Stimulated activated CD8-positive, alpha-beta memory T cell treated with anti-CD3 and anti-CD28 coated beads, Interleukin-12 subunit alpha, Interleukin-12 subunit beta, amount 100 ng/mL, for 24 hours (primary cell): Measurements from ENCODE around the gene TTC7B.
"Not testable (repeated sequence)": the region's sequence is repeated elsewhere in the genome, so short reads cannot be mapped to it uniquely, and the experiment has no call there.

ENCODE experiments used
- DNase-seq: peaks from one replicate; pipeline ENCODE4 v3.0.0-alpha.2; 2020; ENCODE audit errors: extremely low read depth

Gene TTC7B

DNA sequence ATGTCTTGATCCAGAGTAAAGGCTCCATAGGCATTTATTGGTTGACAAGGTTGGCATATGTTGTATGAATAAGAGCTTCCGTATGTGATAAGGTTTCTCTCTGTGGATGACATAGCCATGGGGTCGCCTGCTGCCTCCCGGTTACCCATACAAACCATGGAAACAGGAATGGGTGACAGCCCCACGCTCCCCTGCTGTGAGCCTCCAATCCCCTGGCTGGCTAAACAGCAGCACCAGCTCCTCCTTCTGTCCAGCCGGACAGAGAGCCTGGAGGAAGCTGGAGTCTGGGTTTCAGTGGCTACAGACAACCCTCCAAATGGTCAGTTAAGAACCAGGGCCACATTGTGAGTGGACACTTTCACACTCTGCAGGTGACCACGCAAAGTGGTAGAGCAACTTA is 288.3 kb downstream of the TTC7B start:
- DNase-seq: no peak

DNA sequence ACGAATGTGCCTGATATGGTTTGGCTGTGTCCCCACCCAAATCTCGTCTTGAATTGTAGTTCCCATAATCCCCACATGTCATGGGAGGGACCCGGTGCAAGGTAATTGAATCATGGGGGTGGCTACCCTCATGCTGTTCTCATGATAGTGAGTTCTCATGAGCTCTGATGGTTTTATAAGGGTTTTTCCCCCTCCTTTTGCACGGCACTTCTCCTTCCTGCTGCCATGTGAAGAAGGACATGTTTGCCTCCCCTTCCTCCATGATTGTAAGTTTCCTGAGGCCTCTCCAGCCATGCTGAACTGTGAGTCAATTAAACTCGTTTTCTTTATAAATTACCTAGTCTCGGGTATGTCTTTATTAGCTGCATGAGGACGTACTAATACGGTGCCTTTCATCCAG is 289.7 kb downstream of the TTC7B start:
- not testable (repeated sequence) for DNase-seq

GRCh38 chr14:90525353-90526028 is 290.7 kb downstream of the TTC7B start:
- not testable (repeated sequence) for DNase-seq

DNA sequence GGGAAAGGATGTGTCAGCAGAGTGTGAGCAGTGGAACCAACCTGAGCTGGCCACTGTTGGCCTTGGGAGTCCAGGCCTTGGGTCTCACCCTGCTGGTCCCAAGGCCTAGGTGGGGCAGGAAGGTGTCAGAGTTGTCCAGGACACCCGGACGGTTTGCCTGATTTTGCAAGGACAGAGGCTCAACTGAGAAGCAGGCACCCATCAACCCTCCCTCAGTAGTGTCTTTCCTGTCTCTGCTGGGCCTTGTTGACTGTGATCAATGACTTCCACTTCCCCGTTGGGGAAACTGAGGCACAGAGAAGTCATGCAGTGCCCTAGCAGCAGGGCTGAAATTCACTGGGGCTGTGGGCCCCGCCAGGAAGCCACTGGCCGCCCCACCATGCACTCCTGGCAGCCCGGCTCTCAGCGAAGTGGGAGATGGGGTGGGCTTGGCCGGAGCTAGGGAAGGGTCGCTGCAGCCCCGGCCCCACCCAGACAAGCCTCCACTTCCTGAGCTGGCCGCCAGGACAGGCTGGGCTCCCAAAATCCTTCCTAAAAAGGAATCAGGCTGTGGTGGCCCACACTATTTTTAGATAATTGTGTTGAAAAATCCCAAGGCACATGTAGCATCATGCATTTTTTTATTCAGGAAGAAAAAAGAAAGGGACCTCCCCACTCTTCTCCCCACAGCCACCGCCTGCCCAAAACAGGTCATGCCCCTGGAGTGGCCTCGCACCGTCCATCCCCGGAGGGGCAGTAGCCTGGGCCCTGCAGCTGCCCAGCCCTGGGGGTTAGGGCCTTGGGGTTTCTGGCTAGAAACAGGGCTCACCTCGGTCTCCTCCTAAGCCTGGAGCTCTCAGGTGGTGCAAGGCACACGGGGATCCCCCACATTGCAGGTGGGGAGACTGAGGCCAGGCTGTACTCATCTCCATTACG is 292.0 kb downstream of the TTC7B start:
- DNase-seq: no peak

DNA sequence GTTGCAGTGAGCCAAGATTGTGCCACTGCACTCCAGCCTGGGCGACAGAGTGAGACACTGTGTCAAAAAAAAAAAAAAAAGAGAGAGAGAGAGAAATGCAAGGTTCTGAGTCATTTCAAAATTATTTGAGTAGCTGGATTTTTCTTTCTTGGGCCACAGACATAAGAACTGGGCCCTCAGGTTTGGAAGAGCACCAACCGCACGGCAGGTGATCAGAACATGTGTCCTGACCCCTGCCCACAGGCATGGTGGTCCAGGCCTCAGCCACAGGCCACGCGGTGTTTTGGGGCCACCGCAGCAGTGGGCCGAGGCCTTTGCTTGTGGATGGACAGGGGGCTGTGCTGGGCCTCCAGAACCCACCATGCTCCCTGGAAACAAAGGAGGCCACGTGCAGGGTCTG is 292.7 kb downstream of the TTC7B start:
- DNase-seq: no peak

DNA sequence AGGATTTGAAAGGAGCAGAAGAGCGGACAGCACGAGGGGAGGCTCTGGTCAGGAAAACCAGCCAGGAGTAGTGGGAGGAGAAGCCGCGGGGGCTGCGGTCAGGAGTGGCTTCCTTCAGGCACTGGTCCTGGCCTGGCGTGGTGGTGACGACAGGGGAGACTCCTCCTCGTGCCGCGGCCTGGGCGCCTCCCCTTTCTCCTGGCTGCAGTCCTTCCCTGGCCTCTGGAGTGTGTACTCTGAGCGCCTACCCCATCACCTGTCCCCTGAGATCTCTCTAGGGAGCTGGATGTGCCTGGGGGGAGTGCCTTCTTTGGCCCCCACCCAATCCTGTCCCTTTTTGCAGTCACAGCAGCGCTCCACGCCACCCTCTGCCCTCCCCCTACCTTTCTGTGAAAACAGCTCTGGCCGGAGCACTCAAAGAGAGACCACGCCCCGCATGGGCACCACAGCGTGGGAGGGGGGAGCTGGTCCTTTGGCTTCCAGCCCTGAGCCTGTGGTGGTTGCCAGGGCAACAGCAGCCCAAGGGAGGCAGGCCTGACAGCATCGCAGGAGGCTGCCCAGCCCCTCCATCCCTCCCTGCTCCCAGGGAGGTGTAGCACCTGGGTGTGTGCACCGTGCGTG is 293.5 kb downstream of the TTC7B start:
- no peak for DNase-seq

GRCh38 chr14:90521930-90522483 is 294.2 kb downstream of the TTC7B start:
- DNase-seq: no peak

- no peak for DNase-seq
Observed at GRCh38 chr14:90521084-90521929, 294.9 kb downstream of the TTC7B start.

DNA sequence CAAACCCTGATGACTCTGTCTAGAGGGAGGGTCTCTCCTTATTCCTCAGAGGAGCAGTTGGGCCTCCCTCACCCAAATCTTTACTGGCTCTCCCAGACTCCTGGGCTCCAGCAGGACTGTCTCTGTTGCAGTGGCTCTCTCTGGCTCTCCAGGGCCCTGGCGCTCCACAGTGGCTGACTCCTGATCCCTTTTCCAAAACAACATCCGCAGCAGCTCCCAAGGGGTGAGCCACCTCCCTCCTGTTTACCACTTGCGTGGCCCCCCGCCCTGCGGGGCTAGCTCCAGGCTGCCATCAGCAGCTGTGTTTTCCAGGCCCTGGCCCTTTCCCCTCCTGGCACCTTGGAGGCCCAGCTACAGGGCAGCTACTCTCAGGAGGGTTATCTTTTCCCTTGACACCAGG is 295.9 kb downstream of the TTC7B start:
- no peak for DNase-seq

DNA sequence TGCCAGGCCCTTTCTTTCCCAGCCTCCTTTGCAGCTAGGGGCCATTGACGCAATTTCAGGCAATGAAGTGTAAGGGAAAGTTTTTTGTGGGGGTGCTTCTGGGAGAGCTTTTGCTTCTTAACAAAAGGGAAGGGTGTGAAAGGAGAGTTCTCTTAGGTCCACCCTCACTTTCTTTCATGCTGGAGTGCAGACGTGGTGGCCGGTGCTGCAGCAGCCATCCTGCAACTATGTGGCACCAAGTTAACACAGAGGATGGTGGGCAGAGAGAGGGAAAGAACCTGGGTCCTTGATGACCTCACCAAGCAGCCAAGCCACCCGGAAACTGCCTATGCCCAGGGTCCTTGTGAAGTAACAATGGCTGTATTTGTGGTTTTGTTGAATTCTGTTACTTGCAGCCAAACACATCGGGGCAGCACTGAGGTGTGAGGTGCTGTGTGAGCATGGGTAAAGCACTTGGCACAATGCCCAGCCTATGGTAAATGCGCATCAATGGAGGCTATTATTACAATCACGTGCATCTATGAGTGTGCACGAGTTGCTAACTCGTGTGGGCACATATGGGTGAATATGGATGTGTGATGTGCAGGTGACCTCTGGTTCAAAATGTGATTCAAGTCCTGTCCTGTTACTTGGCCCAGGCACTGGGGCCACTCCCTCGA is 296.8 kb downstream of the TTC7B start:
- no peak for DNase-seq

DNA sequence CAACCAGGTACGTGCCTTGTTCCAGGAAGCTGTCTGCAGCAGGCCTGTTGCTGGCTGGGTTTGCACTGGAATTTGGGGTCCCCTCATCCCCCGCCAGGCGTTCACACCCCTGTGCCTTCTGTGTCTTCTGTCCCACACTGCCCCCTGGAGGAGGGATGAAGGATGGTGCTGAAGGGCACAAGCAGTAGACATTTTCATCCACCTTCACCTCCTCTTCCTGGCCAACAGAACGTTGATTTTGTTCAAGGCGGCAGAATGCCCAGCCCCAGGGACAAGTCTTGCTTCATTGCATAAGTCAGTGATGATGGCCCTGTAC is 297.3 kb downstream of the TTC7B start:
- no peak for DNase-seq

- DNase-seq: no peak
Observed at GRCh38 chr14:90518069-90518940, 297.9 kb downstream of the TTC7B start.

GRCh38 chr14:90517076-90517841 is 299.0 kb downstream of the TTC7B start:
- no peak for DNase-seq

- no peak for DNase-seq
Observed at GRCh38 chr14:90514566-90514965, 301.7 kb downstream of the TTC7B start.

DNA sequence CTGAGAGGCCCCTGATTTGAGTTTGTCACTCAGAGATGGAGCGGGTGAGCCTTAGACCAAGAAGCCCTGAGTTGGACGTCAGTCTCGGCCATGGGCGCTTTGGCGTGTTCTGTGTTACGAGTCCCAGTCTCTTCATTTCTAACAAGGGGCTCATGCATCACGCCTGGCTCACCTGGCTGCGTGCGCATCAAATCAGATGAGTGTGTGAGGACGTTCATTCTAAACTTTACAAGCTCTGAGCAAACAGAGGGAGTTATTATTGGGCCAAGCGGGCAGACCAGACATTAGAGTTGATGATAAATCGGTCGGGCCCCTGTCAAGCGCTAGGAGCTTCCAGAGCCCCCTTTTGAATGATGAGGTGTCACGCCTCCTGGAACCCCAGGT is 302.2 kb downstream of the TTC7B start:
- DNase-seq: no peak

- no peak for DNase-seq
Observed at GRCh38 chr14:90513161-90514014, 302.8 kb downstream of the TTC7B start.

GRCh38 chr14:90512329-90512991 is 303.8 kb downstream of the TTC7B start:
- no peak for DNase-seq

DNA sequence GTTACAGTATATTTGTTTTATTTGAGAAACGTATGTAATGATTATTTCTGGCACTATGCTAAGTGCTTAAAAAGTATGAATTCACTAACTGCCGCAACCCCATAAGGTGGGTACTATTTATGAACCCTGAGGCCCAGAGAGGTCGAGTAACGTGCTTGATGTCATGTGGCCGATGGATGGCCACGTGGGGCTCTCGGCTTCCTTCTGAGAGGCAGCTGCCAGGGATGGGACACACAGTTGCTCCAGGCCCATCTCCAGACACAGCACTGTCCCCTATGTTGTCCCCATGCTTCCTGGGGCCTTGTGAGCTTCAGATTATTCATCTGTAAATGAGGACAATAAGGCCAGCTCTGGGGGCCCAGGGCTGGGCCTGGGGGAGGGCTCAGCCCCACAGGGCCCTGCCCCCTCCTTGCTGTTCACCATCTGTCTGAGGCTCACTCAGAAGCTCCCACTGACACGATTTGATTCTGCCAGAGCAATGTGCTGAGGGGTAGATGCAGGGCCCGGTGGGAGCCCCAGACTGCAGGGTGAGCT is 304.4 kb downstream of the TTC7B start:
- no peak for DNase-seq
